Measurements from ENCODE around the gene CLDN9.

- TF ChIP-seq CTCF (IDR thresholded peaks at IDR 0.05) = no peak
- no peak for TF ChIP-seq POLR2A (IDR thresholded peaks at IDR 0.05)
Observed at GRCh38 chr16:3001316-3001715, 11.4 kb upstream of the CLDN9 start.

Measured in gastroesophageal sphincter (tissue), 3 donors.